DND-41 (cell line): ENCODE results near the gene TMEM94.

ENCODE experiments used
- CTCF ChIP-seq: IDR thresholded peaks from 2 replicates; pipeline ENCODE4 v1.5.1; 2012; ENCODE audit warnings: borderline replicate concordance, low read length, moderate library complexity, mild to moderate bottlenecking; ENCODE audit not compliant: poor library complexity, severe bottlenecking; ENCODE audit errors: extremely low read depth
- EZH2 ChIP-seq: IDR thresholded peaks from 3 replicates; pipeline ENCODE4 v1.6.1; 2012; ENCODE audit warnings: borderline replicate concordance, low read depth, mild to moderate bottlenecking, moderate library complexity, low read length, inconsistent platforms; ENCODE audit not compliant: severe bottlenecking

- TF ChIP-seq CTCF = no peak
- no peak for TF ChIP-seq EZH2
Observed at GRCh38 chr17:75546181-75546580, 89.7 kb downstream of the TMEM94 start.
